Tibial nerve (tissue), 4 donors: Measurements from ENCODE around the gene MED16.

Source experiments
- EP300 ChIP-seq, 2 donors: sonication (generic); formaldehyde crosslinking; IDR thresholded peaks; one replicate each; pipeline ENCODE4 v1.6.1; 2017; ENCODE audit warnings: antibody characterized with exemption in 2 of 2, mild to moderate bottlenecking in 1 of 2
- POLR2A ChIP-seq, 2 donors: fragments of 450-650 bp; IDR thresholded peaks; one replicate each; pipeline ENCODE4 v1.6.1; 2017; ENCODE audit warnings: antibody characterized with exemption in 2 of 2, mild to moderate bottlenecking in 2 of 2, moderate library complexity in 2 of 2
- TF ChIP-seq, protein P1 (sequence below), 5 experiments: fragments of 200-600 bp in 3 of 5; fragments of 450-650 bp in 2 of 5; sonication (generic) in 3 of 5; IDR thresholded peaks; one replicate each; pipeline ENCODE4 v1.5.1; 2016 to 2019; ENCODE audit warnings: antibody characterized with exemption in 5 of 5, mild to moderate bottlenecking in 3 of 5, moderate library complexity in 2 of 5

DNA sequence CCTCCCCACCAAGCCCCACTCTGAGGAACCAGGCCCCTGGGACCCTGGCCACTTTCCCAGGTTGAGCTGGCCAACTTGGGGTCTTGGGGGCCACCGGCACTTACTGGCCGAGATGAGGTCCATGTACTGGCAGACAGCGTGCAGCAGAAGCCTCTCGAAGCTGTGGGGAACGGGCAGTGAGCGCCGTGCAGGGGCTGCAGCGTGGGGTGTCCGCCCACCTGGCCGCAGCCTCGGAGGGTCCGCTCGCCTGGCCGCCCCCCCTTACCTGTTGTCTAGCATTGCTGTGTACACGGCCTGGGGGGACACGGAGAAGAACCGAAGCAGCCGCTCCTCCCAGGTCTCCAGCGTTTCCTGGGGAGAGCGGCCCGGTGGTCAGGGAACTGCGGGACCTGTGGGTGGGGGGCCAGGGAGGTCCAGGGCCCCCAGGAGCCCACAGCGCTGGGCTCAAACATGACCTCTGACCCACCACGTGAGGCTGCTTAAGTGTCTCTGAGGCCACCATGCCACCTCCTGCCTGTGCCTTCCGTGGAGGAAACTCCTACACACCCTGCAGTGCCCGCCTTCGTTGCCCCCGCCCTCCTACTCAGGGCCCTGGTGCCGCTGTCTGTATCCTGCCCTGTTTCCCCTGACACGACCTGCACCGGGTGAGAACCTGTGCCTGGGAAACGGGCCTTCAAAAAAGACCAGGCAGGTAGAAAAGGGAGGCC, 6.5 kb upstream of the MED16 start:
- TF ChIP-seq, protein P1, sequence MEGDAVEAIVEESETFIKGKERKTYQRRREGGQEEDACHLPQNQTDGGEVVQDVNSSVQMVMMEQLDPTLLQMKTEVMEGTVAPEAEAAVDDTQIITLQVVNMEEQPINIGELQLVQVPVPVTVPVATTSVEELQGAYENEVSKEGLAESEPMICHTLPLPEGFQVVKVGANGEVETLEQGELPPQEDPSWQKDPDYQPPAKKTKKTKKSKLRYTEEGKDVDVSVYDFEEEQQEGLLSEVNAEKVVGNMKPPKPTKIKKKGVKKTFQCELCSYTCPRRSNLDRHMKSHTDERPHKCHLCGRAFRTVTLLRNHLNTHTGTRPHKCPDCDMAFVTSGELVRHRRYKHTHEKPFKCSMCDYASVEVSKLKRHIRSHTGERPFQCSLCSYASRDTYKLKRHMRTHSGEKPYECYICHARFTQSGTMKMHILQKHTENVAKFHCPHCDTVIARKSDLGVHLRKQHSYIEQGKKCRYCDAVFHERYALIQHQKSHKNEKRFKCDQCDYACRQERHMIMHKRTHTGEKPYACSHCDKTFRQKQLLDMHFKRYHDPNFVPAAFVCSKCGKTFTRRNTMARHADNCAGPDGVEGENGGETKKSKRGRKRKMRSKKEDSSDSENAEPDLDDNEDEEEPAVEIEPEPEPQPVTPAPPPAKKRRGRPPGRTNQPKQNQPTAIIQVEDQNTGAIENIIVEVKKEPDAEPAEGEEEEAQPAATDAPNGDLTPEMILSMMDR (IDR thresholded peaks at IDR 0.05) = no peak
- TF ChIP-seq EP300 (IDR thresholded peaks at IDR 0.05) = no peak
- no peak for TF ChIP-seq POLR2A (IDR thresholded peaks at IDR 0.05)
